SH-SY5Y (cell line): Measurements from ENCODE around the gene ZBTB1.

ENCODE experiments used
- GATA2 ChIP-seq: IDR thresholded peaks from 2 replicates; pipeline ENCODE4 v1.6.1; 2011; ENCODE audit warnings: mild to moderate bottlenecking, low read depth, low read length
- GATA3 ChIP-seq: IDR thresholded peaks from 2 replicates; pipeline ENCODE4 v1.6.1; 2011; ENCODE audit warnings: low read depth, mild to moderate bottlenecking, low read length, moderate library complexity

The ZBTB1 gene, protein sequence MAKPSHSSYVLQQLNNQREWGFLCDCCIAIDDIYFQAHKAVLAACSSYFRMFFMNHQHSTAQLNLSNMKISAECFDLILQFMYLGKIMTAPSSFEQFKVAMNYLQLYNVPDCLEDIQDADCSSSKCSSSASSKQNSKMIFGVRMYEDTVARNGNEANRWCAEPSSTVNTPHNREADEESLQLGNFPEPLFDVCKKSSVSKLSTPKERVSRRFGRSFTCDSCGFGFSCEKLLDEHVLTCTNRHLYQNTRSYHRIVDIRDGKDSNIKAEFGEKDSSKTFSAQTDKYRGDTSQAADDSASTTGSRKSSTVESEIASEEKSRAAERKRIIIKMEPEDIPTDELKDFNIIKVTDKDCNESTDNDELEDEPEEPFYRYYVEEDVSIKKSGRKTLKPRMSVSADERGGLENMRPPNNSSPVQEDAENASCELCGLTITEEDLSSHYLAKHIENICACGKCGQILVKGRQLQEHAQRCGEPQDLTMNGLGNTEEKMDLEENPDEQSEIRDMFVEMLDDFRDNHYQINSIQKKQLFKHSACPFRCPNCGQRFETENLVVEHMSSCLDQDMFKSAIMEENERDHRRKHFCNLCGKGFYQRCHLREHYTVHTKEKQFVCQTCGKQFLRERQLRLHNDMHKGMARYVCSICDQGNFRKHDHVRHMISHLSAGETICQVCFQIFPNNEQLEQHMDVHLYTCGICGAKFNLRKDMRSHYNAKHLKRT

DNA sequence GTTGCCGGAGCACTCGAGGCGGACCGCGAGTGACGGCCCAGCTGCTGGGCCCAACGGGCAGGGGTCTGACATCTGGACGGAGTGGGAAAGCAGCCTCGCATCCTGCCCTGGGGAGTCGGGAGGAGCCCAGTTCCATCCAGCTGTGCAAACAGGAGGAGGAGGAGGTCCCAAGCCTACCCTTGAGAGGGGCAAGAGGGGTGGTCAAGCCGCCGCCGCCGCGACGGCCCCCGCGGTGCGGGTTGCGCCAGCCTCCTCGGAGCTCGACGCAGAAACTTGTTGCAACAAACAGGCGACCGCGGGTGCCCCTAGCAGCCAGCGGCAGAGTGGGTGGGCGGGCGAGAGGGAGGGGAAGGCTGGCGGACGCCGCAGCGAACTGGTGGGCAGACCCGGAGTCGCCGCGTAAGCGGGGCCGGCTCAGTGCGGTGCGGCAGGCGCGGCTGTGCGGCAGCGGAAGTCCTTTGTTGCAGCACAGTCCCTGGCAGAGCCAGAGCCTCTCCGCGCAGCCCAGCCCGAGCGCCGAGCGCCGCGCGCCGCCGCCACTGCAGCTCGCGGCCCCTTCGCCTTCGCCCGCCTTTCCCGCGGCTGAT, at the start of gene ZBTB1:
TSS of gene ZBTB1 (plus strand) at position 461 of the 587 bp plus-strand sequence. CDS start 16,735 bp downstream, outside the sequence.
- TF ChIP-seq GATA3: no peak

DNA sequence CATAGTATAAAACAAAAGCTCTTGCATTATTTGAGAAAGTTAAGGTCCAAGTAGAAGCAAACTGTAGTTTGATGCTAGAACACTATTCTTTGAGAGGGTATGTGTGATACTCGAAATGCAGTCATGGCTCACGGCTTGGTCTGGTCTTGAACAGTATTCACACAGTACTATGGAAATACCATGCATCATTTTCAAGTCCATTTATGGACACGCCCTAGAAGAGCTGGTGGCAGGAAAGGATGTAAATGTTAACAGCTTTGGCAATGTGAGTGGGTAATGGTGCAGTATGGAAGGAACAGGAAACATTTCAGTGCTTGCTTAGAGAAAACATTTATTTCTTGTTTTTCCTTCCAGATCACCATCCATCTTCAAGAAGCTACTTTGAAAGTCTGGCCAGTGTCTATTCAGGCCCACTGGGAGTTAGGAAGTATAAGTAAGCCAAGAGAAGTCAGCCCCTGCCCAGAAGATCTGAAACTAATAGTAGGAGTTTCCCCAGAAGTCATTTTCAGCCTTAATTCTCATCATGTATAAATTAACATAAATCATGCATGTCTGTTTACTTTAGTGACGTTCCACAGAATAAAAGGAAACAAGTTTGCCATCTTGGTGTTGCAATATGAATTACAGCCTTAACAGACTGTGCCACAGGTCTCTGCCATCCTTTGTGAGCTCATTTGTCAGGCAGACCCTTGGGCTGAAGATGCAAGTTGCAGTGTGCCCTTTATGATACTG, 45.0 kb upstream of the ZBTB1 start:
- TF ChIP-seq GATA3 (no peak), GATA2 (no peak)

DNA sequence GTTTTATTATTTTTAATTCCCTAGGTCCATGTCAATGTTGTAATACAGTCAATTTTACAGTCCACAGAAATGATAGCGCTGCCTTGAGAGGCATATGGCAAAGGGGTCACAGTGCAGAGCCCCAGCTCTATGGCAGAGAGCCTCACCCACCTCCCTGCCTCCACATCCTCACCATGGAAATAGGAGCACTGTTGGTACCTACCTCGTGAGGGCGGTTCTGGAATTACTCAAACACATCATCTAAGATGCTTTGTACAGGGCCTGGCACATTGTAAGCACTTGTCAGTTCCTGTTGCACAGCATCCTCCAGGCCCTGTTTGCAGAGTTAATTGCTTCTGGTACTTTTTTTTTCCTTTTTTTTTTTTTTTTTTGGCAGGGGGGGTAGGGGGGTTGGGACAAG, 43.3 kb upstream of the ZBTB1 start:
- TF ChIP-seq GATA2 (no peak), GATA3 (no peak)

DNA sequence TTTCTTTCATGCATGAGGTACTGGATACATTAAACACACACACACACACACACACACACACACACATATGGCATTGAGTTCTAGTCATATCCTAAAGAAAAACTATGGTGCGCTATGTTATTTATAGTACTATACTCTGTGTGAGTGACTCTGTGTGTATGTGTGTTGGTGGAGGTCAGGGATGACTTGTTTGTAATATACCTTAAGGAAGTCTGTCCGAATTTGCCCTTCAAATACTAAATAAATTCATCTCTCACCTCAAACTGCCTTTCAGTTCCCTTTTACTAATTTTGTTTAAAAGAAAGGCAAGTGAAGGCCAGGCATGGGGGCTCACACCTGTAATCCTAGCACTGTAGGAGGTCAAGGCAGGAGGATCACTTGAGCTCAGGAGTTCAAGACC, 41.4 kb upstream of the ZBTB1 start:
- TF ChIP-seq GATA2: no peak
- no peak for TF ChIP-seq GATA3

DNA sequence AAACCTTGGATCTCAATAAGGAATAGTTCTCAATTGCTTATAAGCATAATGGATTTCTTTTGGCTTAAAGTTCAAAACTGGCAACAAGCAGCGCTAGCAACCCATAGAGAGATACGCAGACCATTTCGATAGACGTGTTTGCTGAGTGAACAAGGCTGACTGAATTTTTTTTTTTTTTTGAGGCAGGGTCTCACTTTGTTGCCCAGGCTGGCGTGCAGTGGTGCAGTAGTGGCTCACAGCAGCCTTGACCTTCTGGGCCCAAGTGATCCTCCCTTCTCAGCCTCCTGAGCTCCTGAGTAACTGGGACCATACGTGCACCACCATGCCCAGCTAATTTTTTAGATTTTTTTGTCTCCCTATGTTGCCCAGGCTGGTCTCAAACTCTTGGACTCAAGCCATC, 40.7 kb upstream of the ZBTB1 start:
- TF ChIP-seq GATA2: no peak

DNA sequence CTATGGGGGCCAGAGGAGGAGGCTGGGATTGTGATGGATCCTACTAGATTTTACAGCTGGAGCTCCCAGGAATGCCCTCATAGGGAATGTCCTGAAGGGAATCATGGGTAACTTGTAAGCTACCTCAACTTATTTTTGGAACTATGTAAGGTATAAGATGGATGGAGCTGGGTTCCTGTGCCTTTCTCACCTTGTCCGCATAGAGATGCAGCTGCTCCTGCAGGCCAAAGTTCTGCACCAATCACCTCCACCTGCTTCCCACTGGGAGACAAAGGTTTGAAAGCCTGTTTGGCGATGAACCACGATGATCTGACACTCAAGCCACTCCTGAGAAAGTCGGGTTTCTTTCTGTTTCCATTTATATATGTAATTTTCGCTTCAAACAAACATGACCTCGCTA, 39.9 kb upstream of the ZBTB1 start:
- TF ChIP-seq GATA3 (no peak), GATA2 (no peak)

DNA sequence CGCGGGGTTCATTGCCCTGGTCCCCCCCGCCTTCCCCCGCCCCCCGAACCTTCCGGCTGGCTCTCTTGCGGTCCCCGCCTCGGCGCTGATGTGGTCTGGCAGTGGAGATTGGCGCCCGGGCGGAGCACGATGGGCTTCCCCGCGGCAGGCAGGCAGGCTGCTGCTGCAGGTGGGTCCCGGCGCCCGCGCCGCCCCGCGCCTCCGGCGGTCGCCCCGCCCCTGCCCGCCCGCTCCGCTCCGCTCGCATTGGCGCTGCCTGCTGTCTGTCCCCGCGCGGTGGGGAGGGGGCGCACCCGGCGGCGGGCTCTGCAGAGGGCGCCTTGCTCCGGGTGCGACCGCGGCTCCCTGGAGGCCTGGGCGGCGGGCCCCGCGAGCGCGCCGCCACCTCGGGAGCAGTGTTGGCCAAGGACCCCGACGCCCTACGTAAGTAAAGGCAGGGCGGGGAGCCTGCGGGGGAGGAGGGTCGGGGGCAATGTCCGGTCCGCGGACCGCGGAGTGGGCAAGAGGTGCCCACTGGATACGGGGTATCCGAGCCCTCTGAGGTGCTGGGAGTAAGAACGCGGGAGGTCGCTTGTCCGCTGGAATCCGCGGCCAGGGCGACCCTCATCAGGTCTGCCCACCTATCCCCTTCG, 39.3 kb upstream of the ZBTB1 start, which contains the start of gene AKAP5:
TSS of gene AKAP5 (plus strand) at position 309 of the 632 bp plus-strand sequence. CDS start 2,896 bp downstream, outside the sequence.
- TF ChIP-seq GATA2 (no peak), GATA3 (no peak)

DNA sequence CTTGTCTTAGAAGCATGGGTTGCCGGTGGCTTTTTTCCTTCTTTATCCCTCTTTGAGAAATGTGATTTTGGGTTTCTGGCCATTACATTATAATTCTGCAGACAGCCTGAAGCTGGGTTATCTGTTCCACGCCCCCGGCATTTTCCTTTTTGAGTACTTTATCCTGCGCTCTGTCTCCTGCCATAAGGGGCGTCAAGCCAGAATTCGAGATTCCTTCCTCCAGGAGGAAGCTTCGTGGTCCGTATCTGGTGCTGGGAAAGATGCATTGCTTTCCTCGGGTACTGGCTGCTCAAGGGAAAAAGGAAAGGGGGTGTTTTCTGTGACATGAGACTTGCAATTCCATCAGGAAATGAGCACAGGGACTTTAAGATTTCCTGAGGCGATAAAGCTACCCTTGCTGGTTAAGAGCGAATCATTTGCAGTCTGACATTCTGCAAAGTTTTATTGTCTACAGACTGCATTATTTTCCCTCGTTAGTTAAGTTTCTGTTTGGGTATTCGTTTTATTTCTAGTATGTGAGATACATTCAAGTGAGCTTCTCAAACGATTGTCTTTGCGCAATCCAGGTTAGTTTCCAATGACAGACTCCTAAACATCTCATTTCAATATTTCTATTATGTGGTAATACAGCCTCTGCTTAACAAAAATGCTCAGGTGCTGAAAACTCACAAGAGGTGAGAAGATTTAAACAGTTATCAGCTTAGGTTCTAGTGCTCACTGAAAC, 38.6 kb upstream of the ZBTB1 start:
- TF ChIP-seq GATA3: no peak
- TF ChIP-seq GATA2: peak; percentile 58

DNA sequence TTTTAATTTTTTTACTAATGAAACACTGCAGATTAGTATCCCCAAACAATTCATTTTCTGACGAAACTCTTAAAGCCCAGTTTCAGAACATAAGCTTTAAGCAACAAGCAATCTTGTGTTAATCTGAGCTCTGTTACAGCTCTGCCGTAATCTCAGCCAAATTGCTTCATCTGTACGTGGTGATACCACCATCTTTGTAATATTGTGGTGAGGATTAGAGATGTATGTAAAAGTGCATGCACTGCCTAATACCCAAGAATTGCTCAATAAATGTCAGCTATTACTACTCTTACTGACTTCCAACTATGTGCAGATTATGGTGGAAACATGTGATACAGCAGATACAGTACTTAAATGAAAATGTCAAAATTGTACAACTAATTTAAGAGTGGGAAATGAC, 37.5 kb upstream of the ZBTB1 start:
- TF ChIP-seq GATA2: no peak
- TF ChIP-seq GATA3: no peak

DNA sequence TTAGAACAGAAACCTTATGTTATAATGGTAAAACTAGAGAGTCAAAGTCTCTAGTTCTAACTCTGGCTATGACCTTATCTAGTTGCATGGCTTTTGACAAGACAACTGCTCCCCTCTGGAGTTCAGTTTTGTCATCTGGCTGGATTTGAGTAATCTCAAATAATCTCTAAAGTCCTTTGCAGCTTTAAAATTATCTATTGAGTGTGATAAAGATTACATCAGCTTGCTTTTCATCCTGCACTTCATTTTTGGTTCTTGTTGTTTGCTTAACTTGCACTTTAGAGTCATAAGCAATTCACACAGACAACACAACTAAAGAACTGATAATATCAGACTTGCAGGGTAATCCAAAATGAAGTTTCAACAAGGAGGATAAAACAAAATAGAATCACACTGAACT, 37.0 kb upstream of the ZBTB1 start:
- TF ChIP-seq GATA3 (no peak), GATA2 (no peak)

DNA sequence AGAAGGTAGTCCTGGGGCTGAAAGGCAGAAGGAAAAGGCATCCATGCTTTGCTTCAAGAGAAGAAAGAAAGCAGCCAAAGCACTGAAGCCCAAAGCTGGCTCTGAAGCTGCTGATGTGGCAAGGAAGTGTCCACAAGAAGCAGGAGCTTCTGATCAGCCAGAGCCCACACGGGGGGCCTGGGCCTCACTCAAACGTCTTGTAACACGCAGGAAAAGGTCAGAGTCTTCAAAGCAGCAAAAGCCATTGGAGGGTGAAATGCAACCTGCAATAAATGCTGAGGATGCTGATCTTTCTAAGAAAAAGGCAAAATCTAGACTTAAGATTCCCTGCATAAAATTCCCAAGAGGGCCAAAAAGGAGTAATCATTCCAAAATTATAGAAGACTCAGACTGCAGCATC, 36.1 kb upstream of the ZBTB1 start:
- TF ChIP-seq GATA2 (no peak), GATA3 (no peak)

DNA sequence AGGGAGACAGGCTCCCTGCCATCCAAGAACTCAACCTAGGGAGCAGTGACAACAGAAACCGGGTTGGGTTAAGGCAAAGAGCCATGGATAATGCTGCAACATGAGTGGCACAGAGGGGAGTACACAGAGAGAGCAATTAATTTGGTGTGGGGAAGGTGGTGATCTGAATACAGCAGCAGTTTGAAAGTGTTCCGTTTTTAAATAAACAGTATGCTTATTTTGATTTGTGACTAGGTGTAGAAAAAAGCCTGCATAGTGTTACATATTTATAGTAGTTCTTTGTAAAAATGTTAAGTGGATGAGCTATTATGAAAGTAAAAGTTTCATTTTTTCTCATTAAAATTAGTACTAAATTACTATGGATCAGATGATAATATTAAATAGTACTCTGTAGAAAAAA, 30.5 kb upstream of the ZBTB1 start:
- TF ChIP-seq GATA3 (no peak), GATA2 (no peak)

DNA sequence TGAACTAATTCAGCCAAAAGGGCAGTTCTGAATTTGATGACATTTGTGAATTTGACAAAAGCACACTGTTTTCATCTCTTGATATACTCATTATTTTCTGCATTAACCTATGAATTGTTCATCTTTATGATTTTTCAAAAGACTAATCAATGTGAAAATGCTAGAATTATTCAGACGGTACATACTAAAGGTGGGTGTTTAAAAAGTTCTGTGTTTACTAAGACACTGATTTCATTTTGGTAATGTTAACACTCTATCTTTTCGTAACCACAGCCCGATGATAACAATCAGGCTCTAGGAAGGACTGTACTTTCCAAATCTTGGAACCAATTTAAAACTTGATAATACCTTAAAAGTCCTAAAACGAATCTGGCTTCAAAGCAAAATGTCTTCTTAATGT, 29.9 kb upstream of the ZBTB1 start:
- TF ChIP-seq GATA3 (no peak), GATA2 (no peak)
